Muscle of leg (tissue), 16 donors: Measurements from ENCODE around the gene JAKMIP1. TPM values are rescaled to one million over a fixed set of nuclear protein-coding genes. Genes with fewer than 3 reads are reported as not detected.
A peak's percentile ranks its signal among the peaks of the same experiment; 100 is the strongest.

ENCODE experiments used
- DNase-seq: peaks from one replicate; pipeline ENCODE4 v3.0.0; 2013
- H3K27ac ChIP-seq: one replicate; pipeline ENCODE4 v1.5.1; 2013; ENCODE audit warnings: mild to moderate bottlenecking, low read length, control low read depth
- H3K27me3 ChIP-seq: one replicate; pipeline ENCODE4 v1.6.1; 2013; ENCODE audit warnings: low read length; ENCODE audit not compliant: control insufficient read depth, insufficient read depth
- H3K36me3 ChIP-seq: one replicate; pipeline ENCODE4 v1.6.1; 2013; ENCODE audit warnings: low read length; ENCODE audit not compliant: control insufficient read depth, insufficient read depth
- H3K4me1 ChIP-seq: one replicate; pipeline ENCODE4 v1.6.1; 2013; ENCODE audit warnings: low read length; ENCODE audit not compliant: control insufficient read depth, insufficient read depth
- H3K4me3 ChIP-seq: one replicate; pipeline ENCODE4 v1.5.1; 2013; ENCODE audit warnings: low read length, control low read depth
- H3K9me3 ChIP-seq: replicated peaks from 2 replicates; pipeline ENCODE4 v1.6.1; 2013; ENCODE audit warnings: low read depth, low read length; ENCODE audit not compliant: control insufficient read depth
- WGBS: methylation state at CpG from one replicate; pipeline ENCODE4 v1.1.5; 2013; ENCODE audit warnings: missing lambda C conversion rate; ENCODE audit not compliant: insufficient coverage; 5-methylcytosine and 5-hydroxymethylcytosine counted together
- long read RNA-seq, 11 donors: transcript quantifications; one replicate each; lab custom pipeline, GENCODE V29; 2026
- polyA plus RNA-seq, 8 donors: library from polyadenylated mRNA; unstranded; fragments of 120-200 nt; gene quantifications; one replicate each; pipeline versions ENCODE4 v1.2.1 to v1.2.3, GENCODE V29; 2013; ENCODE audit warnings: inconsistent platforms in 1 of 8, low replicate concordance in 1 of 8; ENCODE audit not compliant: insufficient read length in 8 of 8, insufficient read depth in 1 of 8
- total RNA-seq: library from RNA; stranded (reverse); fragments of 120-200 nt; gene quantifications from one replicate; pipeline ENCODE4 v1.2.4, GENCODE V29; 2013

JAKMIP1 gene
- total RNA-seq (not detected), polyA plus RNA-seq (under 1 TPM in 2 of 8 donors, not detected in 6; 0.04 to 0.39 TPM)
- long read RNA-seq, donor 1 = 0 reads
- long read RNA-seq, donor 2 = 0 reads
- long read RNA-seq, donor 3 = 0 reads
- long read RNA-seq, donor 4 = 0 reads
- long read RNA-seq, donor 5 = 0 reads
- long read RNA-seq, donor 6 = 0 reads
- long read RNA-seq, donor 7 = 0 reads
- long read RNA-seq, donor 8 = 0 reads
- long read RNA-seq, donor 9 = 0 reads
- long read RNA-seq, donor 10 = 0 reads
- long read RNA-seq, donor 11 = 0 reads

- H3K4me3 ChIP-seq = peak within 1 kb of the TSS; percentile 13
- peaks cover 11% of the 10 kb centered on the region for H3K4me1 ChIP-seq
- H3K9me3 ChIP-seq = peaks cover 4% of the 10 kb centered on the region
- no peaks in the 10 kb centered on the region for H3K36me3 ChIP-seq
- WGBS = under 1% methylated on average over 100 of the region's 107 CpGs
- peaks cover 60% of the 10 kb centered on the region for H3K27me3 ChIP-seq
- no peak within 1 kb of the TSS for H3K27ac ChIP-seq
- peak; percentile 72 for DNase-seq
Observed at GRCh38 chr4:6200011-6200921, at the start of gene JAKMIP1. Gene JAKMIP1 (minus strand): TSS chr4:6200549. CDS start chr4:6112850, 87,699 bp downstream.

GRCh38 chr4:6248394-6248793, 48.0 kb upstream of the JAKMIP1 start:
- Histone ChIP-seq H3K9me3 (no peaks in the 10 kb centered on the region), H3K27ac (no peak overlapping the region), H3K36me3 (no peaks in the 10 kb centered on the region), H3K4me1 (peaks cover 4% of the 10 kb centered on the region), H3K27me3 (peaks cover 50% of the 10 kb centered on the region), H3K4me3 (no peak overlapping the region)
- 75% methylated on average over 6 of the region's 10 CpGs for WGBS
- no peak for DNase-seq

GRCh38 chr4:6246170-6246634, 45.9 kb upstream of the JAKMIP1 start:
- DNase-seq = no peak
- H3K4me3 ChIP-seq = no peak overlapping the region
- no peak overlapping the region for H3K27ac ChIP-seq
- no peaks in the 10 kb centered on the region for H3K36me3 ChIP-seq
- H3K4me1 ChIP-seq = peaks cover 4% of the 10 kb centered on the region
- WGBS = 56% methylated on average over 7 of the region's 9 CpGs
- H3K27me3 ChIP-seq = peaks cover 53% of the 10 kb centered on the region
- H3K9me3 ChIP-seq = no peaks in the 10 kb centered on the region

GRCh38 chr4:6245246-6246169, 45.2 kb upstream of the JAKMIP1 start:
- Histone ChIP-seq H3K4me3 (peak overlapping the region; percentile 32), H3K36me3 (no peaks in the 10 kb centered on the region), H3K27ac (no peak overlapping the region), H3K27me3 (peaks cover 52% of the 10 kb centered on the region), H3K4me1 (peaks cover 4% of the 10 kb centered on the region), H3K9me3 (no peaks in the 10 kb centered on the region)
- DNase-seq = peak; percentile 25
- 10% methylated on average over 63 of the region's 67 CpGs for WGBS

GRCh38 chr4:6242271-6243029, 42.1 kb upstream of the JAKMIP1 start:
- Histone ChIP-seq H3K9me3 (no peaks in the 10 kb centered on the region), H3K27me3 (peaks cover 34% of the 10 kb centered on the region), H3K4me1 (peaks cover 4% of the 10 kb centered on the region), H3K4me3 (no peak overlapping the region), H3K27ac (no peak overlapping the region), H3K36me3 (no peaks in the 10 kb centered on the region)
- DNase-seq = no peak
- 81% methylated on average over 6 of the region's 12 CpGs for WGBS

- no peak for DNase-seq
- peaks cover 34% of the 10 kb centered on the region for H3K27me3 ChIP-seq
- H3K9me3 ChIP-seq = no peaks in the 10 kb centered on the region
- H3K27ac ChIP-seq = no peak overlapping the region
- H3K4me3 ChIP-seq = no peak overlapping the region
- 82% methylated on average over 13 of the region's 16 CpGs for WGBS
- H3K36me3 ChIP-seq = no peaks in the 10 kb centered on the region
- H3K4me1 ChIP-seq = peaks cover 4% of the 10 kb centered on the region
Observed at GRCh38 chr4:6241062-6241845, 40.9 kb upstream of the JAKMIP1 start.

- WGBS = 78% methylated on average over 11 of the region's 11 CpGs
- no peaks in the 10 kb centered on the region for H3K4me1 ChIP-seq
- H3K4me3 ChIP-seq = no peak overlapping the region
- no peaks in the 10 kb centered on the region for H3K9me3 ChIP-seq
- DNase-seq = no peak
- no peak overlapping the region for H3K27ac ChIP-seq
- H3K27me3 ChIP-seq = peaks cover 29% of the 10 kb centered on the region
- no peaks in the 10 kb centered on the region for H3K36me3 ChIP-seq
Observed at GRCh38 chr4:6239968-6240367, 39.6 kb upstream of the JAKMIP1 start.

- H3K27me3 ChIP-seq = peaks cover 26% of the 10 kb centered on the region
- H3K9me3 ChIP-seq = no peaks in the 10 kb centered on the region
- WGBS = 80% methylated on average over 6 of the region's 8 CpGs
- H3K36me3 ChIP-seq = no peaks in the 10 kb centered on the region
- no peak overlapping the region for H3K4me3 ChIP-seq
- H3K27ac ChIP-seq = no peak overlapping the region
- no peak for DNase-seq
- no peaks in the 10 kb centered on the region for H3K4me1 ChIP-seq
Observed at GRCh38 chr4:6239486-6239885, 39.1 kb upstream of the JAKMIP1 start.
